H1 (cell line): ENCODE data around the gene CD28.

Source experiments
- ASH2L ChIP-seq: fragments of 200-600, 300-600 bp; sonication (generic); IDR thresholded peaks from one replicate; pipeline ENCODE4 v1.7.1; 2017; ENCODE audit warnings: low read length
- CEBPB ChIP-seq: IDR thresholded peaks from 2 replicates; pipeline ENCODE4 v1.6.1; 2012; ENCODE audit warnings: low read depth, low read length
- EZH2 ChIP-seq: fragments of 200-600 bp; sonication (generic); IDR thresholded peaks from 2 replicates; pipeline ENCODE4 v1.7.1; 2012; ENCODE audit warnings: low read depth, mild to moderate bottlenecking, moderate library complexity, low read length, inconsistent platforms; ENCODE audit not compliant: severe bottlenecking
- KDM1A ChIP-seq: fragments of 200-600, 300-600 bp; sonication (generic); IDR thresholded peaks from 2 replicates; pipeline ENCODE4 v1.7.1; 2016; ENCODE audit warnings: mild to moderate bottlenecking, low read length, borderline replicate concordance
- KDM5A ChIP-seq: fragments of 200-600 bp; IDR thresholded peaks from 2 replicates; pipeline ENCODE4 v1.7.1; 2012; ENCODE audit warnings: mild to moderate bottlenecking, low read length, inconsistent platforms, mixed read lengths
- POLR2A ChIP-seq, 2 experiments: IDR thresholded peaks; 1 replicate in 1 of 2; 2 replicates in 1 of 2; pipeline ENCODE4 v1.6.1; 2011; ENCODE audit warnings: low read depth in 2 of 2, low read length in 2 of 2, mild to moderate bottlenecking in 2 of 2; ENCODE audit errors: control extremely low read depth in 1 of 2
- RAD21 ChIP-seq, 2 experiments: IDR thresholded peaks in 1 of 2; conservative IDR thresholded peaks in 1 of 2; 2 replicates each; pipeline ENCODE4 v1.6.1; 2011; ENCODE audit warnings: low read depth in 2 of 2, low read length in 2 of 2, improper control_type of control experiment in 1 of 2, inconsistent platforms in 1 of 2, mild to moderate bottlenecking in 1 of 2, moderate library complexity in 1 of 2
- RFX5 ChIP-seq: IDR thresholded peaks from 2 replicates; pipeline ENCODE4 v1.6.1; 2011; ENCODE audit warnings: low read depth, low read length, improper control_type of control experiment, borderline replicate concordance
- SP1 ChIP-seq: IDR thresholded peaks from 2 replicates; pipeline ENCODE4 v1.6.1; 2011; ENCODE audit warnings: low read depth, low read length
- SRF ChIP-seq: IDR thresholded peaks from 2 replicates; pipeline ENCODE4 v1.6.1; 2011; ENCODE audit warnings: mild to moderate bottlenecking, low read depth, low read length, moderate library complexity
- TEAD4 ChIP-seq: IDR thresholded peaks from 2 replicates; pipeline ENCODE4 v1.6.1; 2012; ENCODE audit warnings: low read depth, low read length, inconsistent platforms, mixed read lengths
- YY1 ChIP-seq: IDR thresholded peaks from 2 replicates; pipeline ENCODE4 v1.6.1; 2011; ENCODE audit warnings: low read depth, mild to moderate bottlenecking, low read length
- TF ChIP-seq, protein P1 (sequence below), 3 experiments: IDR thresholded peaks; 1 replicate in 2 of 3; 2 replicates in 1 of 3; pipeline versions ENCODE4 v1.5.1 to v1.6.1; 2011; ENCODE audit warnings: low read length in 3 of 3, mild to moderate bottlenecking in 3 of 3, inconsistent platforms in 2 of 3, low read depth in 1 of 3, moderate library complexity in 1 of 3; ENCODE audit not compliant: insufficient read depth in 1 of 3; ENCODE audit errors: control extremely low read depth in 1 of 3

DNA sequence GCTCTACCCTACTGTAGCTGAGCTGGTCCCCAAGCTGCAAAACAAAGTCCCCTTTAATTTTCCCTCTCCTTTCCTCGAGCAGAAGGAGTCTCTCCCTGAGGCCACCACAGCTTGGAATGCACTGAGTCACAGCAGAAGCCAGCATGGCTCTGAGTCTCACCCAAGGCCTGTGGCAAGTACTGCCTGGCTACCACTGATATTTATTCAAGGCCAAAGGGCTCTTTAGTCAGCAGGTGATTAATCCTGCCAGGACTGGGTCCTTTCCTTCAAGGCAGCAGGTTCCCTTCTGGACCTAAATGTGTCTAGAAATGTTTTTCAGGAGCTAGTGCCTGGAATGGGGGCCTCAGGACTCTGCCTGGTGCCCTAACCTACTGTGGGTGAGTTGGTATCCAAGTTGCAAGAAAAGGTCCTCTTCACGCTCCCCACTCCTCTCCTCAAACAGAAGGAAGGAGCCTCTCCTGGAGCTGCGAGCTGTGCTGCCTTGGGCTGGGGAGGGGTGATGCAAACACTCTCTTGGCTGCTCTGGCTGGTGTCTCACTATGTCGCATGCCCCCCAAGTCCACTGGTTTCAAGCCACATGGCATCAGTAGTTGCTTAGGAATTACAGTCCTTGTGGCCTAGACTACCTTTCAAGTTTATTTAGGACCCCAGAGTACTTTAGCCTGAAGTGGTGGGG, 53.4 kb downstream of the CD28 start:
- TF ChIP-seq, protein P1, sequence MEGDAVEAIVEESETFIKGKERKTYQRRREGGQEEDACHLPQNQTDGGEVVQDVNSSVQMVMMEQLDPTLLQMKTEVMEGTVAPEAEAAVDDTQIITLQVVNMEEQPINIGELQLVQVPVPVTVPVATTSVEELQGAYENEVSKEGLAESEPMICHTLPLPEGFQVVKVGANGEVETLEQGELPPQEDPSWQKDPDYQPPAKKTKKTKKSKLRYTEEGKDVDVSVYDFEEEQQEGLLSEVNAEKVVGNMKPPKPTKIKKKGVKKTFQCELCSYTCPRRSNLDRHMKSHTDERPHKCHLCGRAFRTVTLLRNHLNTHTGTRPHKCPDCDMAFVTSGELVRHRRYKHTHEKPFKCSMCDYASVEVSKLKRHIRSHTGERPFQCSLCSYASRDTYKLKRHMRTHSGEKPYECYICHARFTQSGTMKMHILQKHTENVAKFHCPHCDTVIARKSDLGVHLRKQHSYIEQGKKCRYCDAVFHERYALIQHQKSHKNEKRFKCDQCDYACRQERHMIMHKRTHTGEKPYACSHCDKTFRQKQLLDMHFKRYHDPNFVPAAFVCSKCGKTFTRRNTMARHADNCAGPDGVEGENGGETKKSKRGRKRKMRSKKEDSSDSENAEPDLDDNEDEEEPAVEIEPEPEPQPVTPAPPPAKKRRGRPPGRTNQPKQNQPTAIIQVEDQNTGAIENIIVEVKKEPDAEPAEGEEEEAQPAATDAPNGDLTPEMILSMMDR (IDR thresholded peaks at IDR 0.05; ENCODE audit: control extremely low read depth in 1 of 3, insufficient read depth in 1 of 3, low read depth in 1 of 3, low read length in 3 of 3) = no peak
- no peak for TF ChIP-seq RFX5
- TF ChIP-seq SRF = no peak
- no peak for TF ChIP-seq CEBPB
- no peak for TF ChIP-seq SP1
- TF ChIP-seq KDM5A = no peak
- no peak for TF ChIP-seq ASH2L
- no peak for TF ChIP-seq KDM1A
- TF ChIP-seq EZH2 = no peak
- TF ChIP-seq POLR2A (IDR thresholded peaks at IDR 0.05; ENCODE audit: control extremely low read depth in 1 of 2, low read depth in 2 of 2, low read length in 2 of 2) = no peak
- no peak for TF ChIP-seq TEAD4
- no peak for TF ChIP-seq YY1
- no peak for TF ChIP-seq RAD21 (IDR thresholded peaks at IDR 0.05 in 1 of 2, conservative IDR thresholded peaks at IDR 0.05 in 1 of 2; ENCODE audit: low read depth in 2 of 2, low read length in 2 of 2)
